Natural killer cell (primary cell): ENCODE data around the gene DMRT1. TPM values are rescaled to one million over a fixed set of nuclear protein-coding genes. Genes with fewer than 3 reads are reported as not detected.
A peak's percentile ranks its signal among the peaks of the same experiment; 100 is the strongest.

Experiments
- ATAC-seq, 3 donors: fragments of 150-1000 bp in 2 of 3; fragments of 200-7000 bp in 1 of 3; cut with Tn5 transposase; 1 replicate in 1 of 3; 2 replicates in 2 of 3; pipeline ENCODE4 v1.10.0; 2021; ENCODE audit warnings: mild to moderate bottlenecking in 2 of 3, moderate library complexity in 2 of 3
- DNase-seq, 2 donors: peaks; one replicate each; pipeline versions ENCODE4 v3.0.0 to v3.0.0-alpha.2; 2013 to 2021; ENCODE audit warnings: mixed read lengths in 1 of 2
- H3K27ac ChIP-seq: one replicate; pipeline ENCODE4 v1.5.1; 2013; ENCODE audit warnings: mild to moderate bottlenecking, low read length
- H3K27me3 ChIP-seq: one replicate; pipeline ENCODE4 v1.6.1; 2013; ENCODE audit warnings: low read length; ENCODE audit not compliant: control insufficient read depth, insufficient read depth
- H3K36me3 ChIP-seq: one replicate; pipeline ENCODE4 v1.6.1; 2013; ENCODE audit warnings: low read length; ENCODE audit not compliant: control insufficient read depth, insufficient read depth
- H3K4me1 ChIP-seq: one replicate; pipeline ENCODE4 v1.6.1; 2013; ENCODE audit warnings: low read length; ENCODE audit not compliant: control insufficient read depth, insufficient read depth
- H3K4me3 ChIP-seq: one replicate; pipeline ENCODE4 v1.5.1; 2013; ENCODE audit warnings: low read length
- H3K9me3 ChIP-seq: one replicate; pipeline ENCODE4 v1.6.1; 2013; ENCODE audit warnings: low read length; ENCODE audit not compliant: control insufficient read depth, insufficient read depth
- H3K27ac Mint-ChIP-seq, 2 donors: one replicate each; pipeline ENCODE4 v1.8.0; 2022; ENCODE audit warnings: mild to moderate bottlenecking in 2 of 2, mixed read lengths in 2 of 2, moderate library complexity in 1 of 2
- H3K27me3 Mint-ChIP-seq, 2 donors: one replicate each; pipeline ENCODE4 v1.8.0; 2022; ENCODE audit warnings: low read depth in 2 of 2, mixed read lengths in 2 of 2
- H3K36me3 Mint-ChIP-seq: one replicate; pipeline ENCODE4 v1.8.0; 2022; ENCODE audit warnings: mixed read lengths
- H3K4me1 Mint-ChIP-seq, 2 donors: one replicate each; pipeline ENCODE4 v1.8.0; 2022; ENCODE audit warnings: mixed read lengths in 2 of 2
- H3K4me3 Mint-ChIP-seq: one replicate; pipeline ENCODE4 v1.8.0; 2022; ENCODE audit warnings: mild to moderate bottlenecking, moderate library complexity, mixed read lengths
- H3K9me3 Mint-ChIP-seq, 2 donors: one replicate each; pipeline ENCODE4 v1.8.0; 2022; ENCODE audit warnings: mixed read lengths in 2 of 2
- CTCF ChIP-seq: fragments of 200-600 bp; IDR thresholded peaks from one replicate; pipeline ENCODE4 v1.8.0; 2022; ENCODE audit warnings: antibody characterized with exemption
- WGBS: methylation state at CpG from one replicate; pipeline ENCODE4 v1.1.7; 2013; ENCODE audit warnings: missing lambda C conversion rate; ENCODE audit not compliant: insufficient coverage; 5-methylcytosine and 5-hydroxymethylcytosine counted together
- intact Hi-C: fragments of 100-400 bp; cut with micrococcal nuclease; formaldehyde crosslinking; loops from one replicate; pipeline ENCODE4 v1.14.2; 2022
- total RNA-seq, 4 donors: library from RNA; stranded (reverse); fragments of 120-200 nt in 1 of 4; gene quantifications; one replicate each; pipeline versions ENCODE4 v1.2.3 to v1.2.4, GENCODE V29; 2013 to 2022

The DMRT1 gene
- total RNA-seq, 3 donors from 2014 or later (not counting 1 experiment from before 2014, with no cell fraction given): not detected

- Mint-ChIP-seq H3K27me3 (peaks cover 6 to 36% of the 10 kb centered on the region in 2 donors), H3K4me3 (no peak overlapping the region), H3K27ac (no peak overlapping the region), H3K4me1 (peaks cover 5% of the 10 kb centered on the region in 2 donors), H3K36me3 (no peaks in the 10 kb centered on the region), H3K9me3 (no peaks in the 10 kb centered on the region)
- H3K36me3 ChIP-seq: no peaks in the 10 kb centered on the region
- H3K4me1 ChIP-seq: no peaks in the 10 kb centered on the region
- intact Hi-C loops: no loop called here
- no peaks in the 10 kb centered on the region for H3K9me3 ChIP-seq
- no peak for DNase-seq
- no peaks in the 10 kb centered on the region for H3K27me3 ChIP-seq
- ATAC-seq: no peak
- WGBS: 100% methylated on average over 1 of the region's 2 CpGs
- no peak for TF ChIP-seq CTCF
- H3K27ac ChIP-seq: no peak overlapping the region
- H3K4me3 ChIP-seq: no peak overlapping the region
These were observed 173.1 kb downstream of the DMRT1 start for GRCh38 chr9:1014640-1015039.

- WGBS: 9% methylated on average over 9 of the region's 10 CpGs
- TF ChIP-seq CTCF: no peak
- DNase-seq: peak in 1 of 2 donors; percentile 29
These were observed 176.6 kb downstream of the DMRT1 start for GRCh38 chr9:1018121-1018520.

More at GRCh38 chr9:1018121-1018520, 176.6 kb downstream of the DMRT1 start:
- Mint-ChIP-seq H3K9me3 (no peaks in the 10 kb centered on the region), H3K36me3 (no peaks in the 10 kb centered on the region), H3K4me1 (peaks cover 5% of the 10 kb centered on the region in 2 donors), H3K27ac (no peak overlapping the region), H3K4me3 (no peak overlapping the region), H3K27me3 (peaks cover 8 to 56% of the 10 kb centered on the region in 2 donors)
- Histone ChIP-seq H3K9me3 (no peaks in the 10 kb centered on the region), H3K4me1 (no peaks in the 10 kb centered on the region), H3K27me3 (no peaks in the 10 kb centered on the region), H3K36me3 (no peaks in the 10 kb centered on the region), H3K4me3 (no peak overlapping the region), H3K27ac (no peak overlapping the region)
- intact Hi-C loops: no loop called here
- ATAC-seq: no peak

Other genes with a start within 250 kb of the DMRT1 start
- gene DMRT3, start 135.0 kb downstream of the DMRT1 start, total RNA-seq: not detected
- gene DMRT2, start 208.7 kb downstream of the DMRT1 start, total RNA-seq: not detected